LNCAP (cell line): ENCODE results near the gene CDK5R1.

Source experiments
- TF ChIP-seq, protein P1 (sequence below): fragments of 450-650 bp; IDR thresholded peaks from 2 replicates; pipeline ENCODE4 v1.5.1; 2017; ENCODE audit warnings: mild to moderate bottlenecking

The CDK5R1 gene

GRCh38 chr17:32484628-32485027 is 2.2 kb upstream of the CDK5R1 start:
- TF ChIP-seq, protein P1, sequence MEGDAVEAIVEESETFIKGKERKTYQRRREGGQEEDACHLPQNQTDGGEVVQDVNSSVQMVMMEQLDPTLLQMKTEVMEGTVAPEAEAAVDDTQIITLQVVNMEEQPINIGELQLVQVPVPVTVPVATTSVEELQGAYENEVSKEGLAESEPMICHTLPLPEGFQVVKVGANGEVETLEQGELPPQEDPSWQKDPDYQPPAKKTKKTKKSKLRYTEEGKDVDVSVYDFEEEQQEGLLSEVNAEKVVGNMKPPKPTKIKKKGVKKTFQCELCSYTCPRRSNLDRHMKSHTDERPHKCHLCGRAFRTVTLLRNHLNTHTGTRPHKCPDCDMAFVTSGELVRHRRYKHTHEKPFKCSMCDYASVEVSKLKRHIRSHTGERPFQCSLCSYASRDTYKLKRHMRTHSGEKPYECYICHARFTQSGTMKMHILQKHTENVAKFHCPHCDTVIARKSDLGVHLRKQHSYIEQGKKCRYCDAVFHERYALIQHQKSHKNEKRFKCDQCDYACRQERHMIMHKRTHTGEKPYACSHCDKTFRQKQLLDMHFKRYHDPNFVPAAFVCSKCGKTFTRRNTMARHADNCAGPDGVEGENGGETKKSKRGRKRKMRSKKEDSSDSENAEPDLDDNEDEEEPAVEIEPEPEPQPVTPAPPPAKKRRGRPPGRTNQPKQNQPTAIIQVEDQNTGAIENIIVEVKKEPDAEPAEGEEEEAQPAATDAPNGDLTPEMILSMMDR: no peak

DNA sequence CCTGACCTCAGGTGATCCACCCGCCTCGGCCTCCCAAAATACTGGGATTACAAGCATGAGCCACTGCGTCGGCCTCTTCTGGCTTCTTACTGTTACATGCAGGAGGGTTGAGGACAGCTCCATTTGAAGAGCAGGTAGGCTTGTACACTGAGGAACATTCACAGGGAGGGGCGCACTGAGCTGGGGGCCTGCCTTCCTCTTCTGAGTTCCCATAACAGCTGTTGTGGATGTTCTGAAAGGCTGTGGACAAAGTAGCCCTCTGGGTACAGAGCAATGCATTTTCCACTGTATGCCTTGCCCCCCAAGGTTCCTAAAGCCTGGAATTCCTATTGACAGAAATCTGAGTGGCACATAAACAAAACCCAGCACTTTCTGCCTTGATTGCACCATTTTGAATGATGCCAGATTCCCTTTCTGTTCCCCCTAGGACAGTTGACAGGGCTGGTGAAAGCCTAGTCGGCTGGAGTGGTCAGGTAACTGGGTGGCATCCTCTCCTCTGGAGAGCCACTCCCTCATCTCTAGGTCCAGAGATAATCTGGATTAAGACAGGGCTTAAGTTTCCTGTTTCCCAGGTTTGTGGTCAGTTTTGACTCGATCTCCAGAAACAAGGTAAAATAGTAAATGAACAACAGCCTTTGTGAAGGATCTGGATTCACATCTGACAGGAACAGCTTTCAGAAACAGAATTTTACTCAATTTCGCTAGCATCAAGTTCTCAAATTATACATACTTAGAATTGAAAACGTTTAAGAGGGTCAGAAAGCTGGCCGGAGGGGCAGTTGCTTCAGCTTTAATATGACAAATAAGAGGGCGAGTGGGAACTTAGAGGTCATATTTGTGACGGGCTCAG is 1.3 kb upstream of the CDK5R1 start:
- TF ChIP-seq, protein P1: no peak

GRCh38 chr17:32486111-32486700 is 587 bp upstream of the CDK5R1 start:
- TF ChIP-seq, protein P1: no peak

DNA sequence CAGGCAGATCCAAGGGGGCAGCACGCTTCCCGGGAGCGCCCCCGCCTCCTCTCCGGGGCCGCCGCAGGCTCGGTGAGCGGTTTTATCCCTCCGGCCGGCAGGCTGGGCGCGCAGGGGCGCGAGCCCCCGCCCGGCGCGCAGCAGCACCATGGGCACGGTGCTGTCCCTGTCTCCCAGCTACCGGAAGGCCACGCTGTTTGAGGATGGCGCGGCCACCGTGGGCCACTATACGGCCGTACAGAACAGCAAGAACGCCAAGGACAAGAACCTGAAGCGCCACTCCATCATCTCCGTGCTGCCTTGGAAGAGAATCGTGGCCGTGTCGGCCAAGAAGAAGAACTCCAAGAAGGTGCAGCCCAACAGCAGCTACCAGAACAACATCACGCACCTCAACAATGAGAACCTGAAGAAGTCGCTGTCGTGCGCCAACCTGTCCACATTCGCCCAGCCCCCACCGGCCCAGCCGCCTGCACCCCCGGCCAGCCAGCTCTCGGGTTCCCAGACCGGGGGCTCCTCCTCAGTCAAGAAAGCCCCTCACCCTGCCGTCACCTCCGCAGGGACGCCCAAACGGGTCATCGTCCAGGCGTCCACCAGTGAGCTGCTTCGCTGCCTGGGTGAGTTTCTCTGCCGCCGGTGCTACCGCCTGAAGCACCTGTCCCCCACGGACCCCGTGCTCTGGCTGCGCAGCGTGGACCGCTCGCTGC is 832 bp downstream of the CDK5R1 start:
- TF ChIP-seq, protein P1: no peak

- TF ChIP-seq, protein P1: no peak
Observed at GRCh38 chr17:32488177-32488542, 1.4 kb downstream of the CDK5R1 start.

DNA sequence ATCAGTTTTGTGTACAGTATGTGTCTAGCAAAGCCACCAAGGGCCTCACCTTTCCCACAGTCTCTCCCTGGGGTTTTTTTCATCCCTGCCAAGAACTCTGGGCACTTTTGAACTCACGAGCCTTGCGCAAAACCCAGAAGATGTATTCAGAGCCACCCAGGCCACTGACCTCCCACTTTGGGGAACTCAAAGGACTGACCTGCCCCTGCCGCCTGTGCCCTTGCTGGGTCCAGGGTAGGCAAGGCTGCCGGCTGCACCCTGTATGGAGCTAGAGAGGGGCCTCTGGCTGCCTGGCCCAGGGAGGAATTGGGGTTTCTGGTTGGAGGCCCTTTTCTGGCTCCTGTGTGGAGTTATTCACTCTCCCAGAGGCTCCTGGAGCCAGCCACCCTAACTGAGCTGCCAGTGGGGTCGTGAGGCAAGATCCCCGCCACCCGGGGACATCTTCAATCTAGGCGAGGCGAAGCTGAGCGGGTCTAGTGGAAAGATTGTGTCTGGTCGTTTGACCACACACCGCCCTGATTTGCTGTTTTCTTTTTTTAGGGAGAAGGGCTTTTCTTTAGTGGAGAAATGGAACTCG is 1.9 kb downstream of the CDK5R1 start:
- TF ChIP-seq, protein P1: no peak

DNA sequence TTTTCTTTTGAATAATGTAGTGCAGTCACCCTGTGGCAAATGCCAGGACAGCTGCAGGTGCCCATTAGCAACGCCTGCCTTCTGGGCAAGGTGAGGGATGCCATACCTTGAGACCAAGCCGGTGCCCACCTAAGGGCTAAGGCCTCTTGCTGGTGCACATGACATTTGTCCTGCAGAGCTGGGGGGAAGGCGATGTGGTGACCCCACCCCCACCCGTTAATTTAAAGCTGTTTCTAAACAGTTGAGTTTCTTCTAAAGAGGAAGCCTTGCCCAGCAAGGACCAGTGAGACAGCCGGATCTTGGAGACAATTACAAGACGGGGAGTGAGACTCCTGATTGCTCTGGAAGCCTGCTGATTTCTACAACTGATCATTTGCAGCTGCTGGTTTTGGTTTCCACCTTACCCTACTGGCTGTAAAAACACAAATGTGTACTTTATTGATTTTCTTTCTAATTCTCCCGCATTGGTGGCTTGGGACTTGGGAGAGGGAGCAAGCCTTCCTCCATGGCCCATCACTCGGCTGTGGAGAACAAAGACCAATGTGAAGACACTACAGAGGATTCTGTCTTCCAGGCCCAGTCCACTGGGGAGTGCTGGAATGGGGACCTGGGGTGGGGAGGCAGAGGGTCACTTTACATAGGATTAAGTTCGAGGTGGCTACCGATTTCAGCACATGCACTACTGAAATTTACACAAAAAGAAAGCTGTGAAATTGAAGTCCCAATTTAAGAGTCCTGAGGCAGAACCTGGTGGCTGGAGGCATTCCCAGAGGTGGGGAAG is 2.7 kb downstream of the CDK5R1 start:
- TF ChIP-seq, protein P1: no peak
